ENCODE data around the gene DMRTB1.

DMRTB1 gene

DNA sequence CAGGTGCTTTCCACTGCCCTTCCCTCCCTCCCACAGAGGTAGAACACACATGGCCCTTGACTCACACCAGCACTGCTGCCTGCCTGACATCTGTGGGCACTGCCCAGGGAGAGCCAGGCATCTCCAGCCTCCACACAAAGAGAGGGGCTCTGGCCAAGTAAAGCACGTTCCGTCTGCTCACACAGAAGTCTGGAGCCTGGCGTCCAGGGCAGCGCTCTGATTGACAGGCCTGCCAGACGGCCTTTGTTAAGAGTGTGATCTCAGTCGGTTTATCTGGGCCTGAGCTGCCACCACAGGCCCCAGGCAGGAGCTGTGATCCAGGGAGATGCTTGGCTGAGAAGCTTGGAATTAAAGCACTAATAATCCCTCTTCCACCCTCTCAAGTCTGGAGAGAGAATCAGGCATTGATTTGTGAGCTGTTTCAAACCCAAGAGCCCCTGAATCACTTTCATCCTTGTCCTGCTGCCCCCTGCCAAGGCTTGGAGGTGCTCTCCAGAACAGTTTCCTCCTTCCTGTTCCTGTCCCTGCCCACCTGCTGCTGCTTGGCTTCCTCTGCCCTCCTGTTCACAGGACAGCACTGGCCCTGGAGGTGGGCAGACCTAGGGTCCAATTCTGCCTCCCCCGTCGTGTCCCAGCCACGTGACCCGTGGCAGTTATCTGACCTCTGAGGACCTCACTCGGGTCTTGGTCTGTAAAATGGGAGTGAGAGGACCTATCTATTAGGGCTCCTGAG is 3.7 kb downstream of the DMRTB1 start:
- DNase-seq (ENCODE audit: low read depth in 3 of 3, low spot score in 1 of 3), result no peak

DNA sequence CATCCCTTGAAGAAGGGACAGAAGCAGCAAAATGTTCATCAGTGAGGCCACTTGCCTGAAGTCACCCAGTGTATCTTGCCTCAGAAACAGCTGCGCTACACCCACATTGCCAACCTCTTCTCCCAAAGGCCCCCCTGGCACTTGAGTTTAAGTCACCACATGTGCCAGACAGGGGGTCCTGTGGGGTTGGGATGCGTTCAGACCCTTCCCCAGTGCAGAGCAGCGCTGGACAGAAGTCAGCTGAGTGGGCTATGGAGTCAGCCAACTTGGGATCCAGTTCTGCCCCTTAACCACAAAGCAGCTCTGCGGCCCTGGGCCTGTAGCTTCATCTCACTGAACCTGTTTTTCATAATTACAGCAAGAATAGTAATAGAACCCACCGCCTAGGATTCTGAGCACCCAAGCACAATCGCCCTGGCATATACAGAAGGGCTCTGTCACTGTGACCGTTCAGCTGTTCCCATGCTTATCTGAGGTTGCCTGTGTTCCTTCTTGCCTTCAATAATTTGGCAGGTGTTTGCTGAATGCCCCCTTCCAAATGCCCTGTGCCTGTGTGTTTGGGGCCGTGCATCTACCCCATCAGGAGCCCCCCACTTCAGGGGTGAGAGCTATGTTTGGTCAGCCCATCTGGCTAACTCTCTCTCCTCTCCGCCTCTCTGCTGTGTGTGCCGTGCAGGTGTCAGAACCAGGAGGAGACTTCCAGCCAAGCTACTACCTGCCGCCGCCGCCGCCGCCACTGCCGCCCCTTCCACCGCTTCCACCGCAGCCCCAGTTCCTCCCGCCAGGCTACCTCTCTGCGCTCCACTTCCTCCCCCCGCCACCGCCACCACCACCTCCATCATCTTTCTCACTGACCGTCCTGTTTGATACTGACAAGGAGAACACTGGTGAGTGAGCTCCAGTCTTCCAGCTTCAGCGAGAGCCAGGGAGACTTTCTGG is 5.0 kb downstream of the DMRTB1 start:
- no peak for DNase-seq (ENCODE audit: low read depth in 3 of 3, low spot score in 1 of 3)

DNA sequence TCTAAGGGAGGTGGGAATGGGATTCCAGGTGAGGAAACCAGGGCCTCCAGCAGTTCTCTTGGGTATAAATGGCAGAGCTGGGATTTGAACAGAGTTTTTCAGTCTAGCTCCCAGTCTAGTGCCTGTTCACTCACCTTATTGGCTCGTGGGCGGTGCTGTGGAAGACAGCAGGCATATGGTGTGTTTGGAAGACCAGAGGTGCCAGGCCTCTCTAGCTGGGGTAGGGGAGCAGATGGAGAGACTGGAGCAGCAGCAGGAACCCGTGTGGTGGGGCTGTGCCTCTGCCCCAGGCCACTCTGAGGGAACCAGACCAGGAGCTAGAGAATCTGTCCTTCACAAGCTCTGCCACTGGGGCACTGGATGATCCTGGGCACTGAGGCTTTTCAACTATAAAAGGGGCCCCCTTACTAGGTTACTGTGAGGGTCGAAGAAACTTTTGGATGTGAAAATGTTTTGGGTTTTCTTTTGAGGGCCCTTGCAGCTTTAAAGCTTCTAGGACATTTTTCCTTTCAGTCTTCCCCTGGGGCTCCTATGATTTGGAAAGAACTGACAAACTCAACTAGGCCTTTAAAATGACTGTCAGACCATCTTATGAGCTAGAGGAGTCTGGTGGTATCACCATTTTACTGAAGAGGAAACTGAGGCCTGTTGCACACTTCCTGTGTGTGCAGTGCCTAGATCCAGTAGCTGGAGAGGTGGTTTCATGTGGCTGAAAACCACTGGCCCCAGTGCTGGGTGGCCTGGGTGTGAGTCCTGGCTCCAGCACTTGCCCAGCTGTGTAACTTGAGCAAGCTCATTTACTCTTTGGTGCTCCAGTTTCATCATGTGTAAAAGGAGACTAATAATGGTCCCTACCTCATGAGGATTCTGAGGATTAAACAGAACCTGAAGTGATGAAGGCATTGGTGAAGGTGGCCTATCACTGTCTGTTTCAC is 6.1 kb downstream of the DMRTB1 start:
- no peak for DNase-seq (ENCODE audit: low read depth in 3 of 3, low spot score in 1 of 3)

DNA sequence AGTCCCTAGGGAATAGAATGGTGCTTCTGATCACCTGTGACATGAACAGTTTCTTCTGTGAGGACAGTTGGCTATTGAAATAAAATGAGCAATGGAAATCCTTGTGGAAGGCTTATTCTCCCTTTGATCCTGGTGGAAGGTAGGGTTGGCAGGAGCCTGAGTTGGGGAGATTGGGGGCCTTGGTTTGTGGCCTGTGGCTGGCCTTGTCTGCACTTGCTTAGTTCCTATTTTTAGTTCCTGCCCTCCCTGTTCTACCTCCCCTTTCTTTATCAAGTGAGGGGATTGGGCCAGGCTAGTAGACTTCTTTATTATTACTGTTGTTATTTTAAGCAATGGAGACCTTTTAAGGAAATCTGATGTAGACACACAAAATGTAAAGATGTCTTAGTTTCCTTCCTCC is 8.2 kb downstream of the DMRTB1 start:
- no peak for DNase-seq (ENCODE audit: low read depth in 3 of 3, low spot score in 1 of 3)

DNA sequence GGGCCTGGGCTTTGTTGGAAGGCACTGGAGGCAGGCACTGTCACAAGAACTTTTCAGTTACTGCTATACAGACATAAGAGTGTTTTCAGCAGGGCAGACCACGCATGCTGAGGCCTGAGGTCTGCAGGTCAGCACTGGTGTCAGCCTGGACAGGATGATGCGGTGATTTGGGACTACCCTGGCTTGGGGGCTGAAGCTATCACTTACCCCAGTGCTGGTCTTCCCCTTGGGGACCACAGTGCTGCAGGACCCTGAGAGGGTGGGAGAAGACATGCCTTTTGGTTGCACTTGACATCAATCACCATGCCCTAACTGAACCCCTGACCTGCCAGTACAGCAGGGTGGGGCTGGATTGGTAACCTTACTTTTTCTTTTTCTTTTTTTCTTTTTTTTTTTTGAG is 9.2 kb downstream of the DMRTB1 start:
- no peak for DNase-seq (ENCODE audit: low read depth in 3 of 3, low spot score in 1 of 3)

DNA sequence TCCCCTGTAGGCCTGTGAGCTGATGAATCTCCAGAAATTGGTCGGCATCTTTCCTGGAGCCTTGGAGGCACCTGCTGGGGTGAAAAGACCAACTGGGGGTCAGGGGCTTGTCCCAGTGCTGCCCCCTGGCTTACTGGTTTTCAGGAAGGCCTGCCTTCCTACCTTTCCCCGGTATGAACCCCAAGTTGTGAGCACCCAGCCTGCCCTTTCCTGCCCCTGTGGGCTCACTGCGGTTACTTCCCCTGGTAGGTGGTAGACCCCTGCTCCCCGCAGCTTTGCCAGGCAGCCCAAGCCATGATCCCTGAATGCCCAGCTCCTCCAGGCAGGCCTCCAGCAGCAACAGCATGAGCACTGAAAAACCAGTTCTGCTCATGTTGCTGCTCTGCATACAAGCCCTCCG is 10.2 kb downstream of the DMRTB1 start:
- DNase-seq (ENCODE audit: low read depth in 3 of 3, low spot score in 1 of 3), result no peak

DNA sequence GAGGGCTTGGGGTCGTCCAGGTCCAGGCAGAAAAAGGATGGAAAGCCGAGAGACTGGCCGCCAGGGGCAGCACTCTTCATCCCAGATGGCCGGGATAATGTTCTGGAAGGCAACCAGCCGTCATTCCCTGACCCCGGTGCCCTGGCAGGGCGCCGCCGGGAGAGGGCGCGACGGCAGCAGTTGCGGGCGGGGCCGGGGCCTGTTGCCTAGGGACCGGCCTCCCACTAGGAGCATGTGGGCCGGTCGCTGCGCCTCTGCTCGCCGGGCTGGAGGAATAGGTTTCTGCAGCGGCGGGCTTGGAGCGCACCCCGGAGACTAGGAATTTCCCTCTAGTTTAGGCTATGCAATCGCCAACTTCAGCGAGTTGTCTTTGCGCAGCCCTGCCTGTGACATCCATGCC is 11.0 kb downstream of the DMRTB1 start:
- DNase-seq (ENCODE audit: low read depth in 3 of 3, low spot score in 1 of 3), result no peak

DNA sequence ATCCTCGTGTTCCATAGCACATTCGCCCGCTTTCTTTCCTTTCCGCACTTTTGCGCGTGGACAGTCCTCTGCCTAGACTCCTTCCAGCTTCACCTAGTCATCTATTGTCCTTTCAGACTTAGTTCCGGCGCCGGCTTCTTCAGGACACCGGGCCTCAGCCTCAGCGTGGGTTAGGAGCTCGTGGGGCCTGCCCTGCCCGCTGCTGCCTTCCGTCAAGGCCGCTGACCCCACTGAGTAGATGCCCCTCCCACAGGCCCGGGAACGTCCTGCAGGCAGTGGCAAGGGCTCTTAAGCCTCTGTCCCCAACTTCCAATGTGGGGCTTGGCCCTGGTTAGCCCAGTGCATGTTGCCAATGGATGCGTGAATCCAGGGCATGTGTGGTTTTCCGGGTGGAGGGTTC is 11.4 kb downstream of the DMRTB1 start:
- DNase-seq (ENCODE audit: low read depth in 3 of 3, low spot score in 1 of 3), result no peak

DNA sequence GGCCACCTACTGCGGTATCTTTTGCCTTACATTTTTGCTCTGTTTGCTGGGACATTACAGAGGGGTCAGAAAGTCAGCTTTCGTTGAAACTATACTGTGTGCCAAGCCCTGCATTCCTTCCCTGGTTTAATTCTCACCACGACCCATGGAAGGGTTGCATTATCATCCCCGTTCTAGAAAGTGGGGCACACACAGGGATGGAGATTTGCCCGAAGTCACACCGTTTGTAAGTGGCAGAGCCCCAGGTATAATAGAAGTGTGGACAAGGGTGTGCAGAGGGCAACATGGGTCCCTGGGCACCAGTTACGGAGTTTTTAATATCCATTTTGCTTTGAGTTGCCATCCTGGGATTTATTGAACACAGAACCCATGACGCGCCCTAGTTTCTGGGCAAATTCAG is 11.8 kb downstream of the DMRTB1 start:
- DNase-seq (ENCODE audit: low read depth in 3 of 3, low spot score in 1 of 3), result no peak

DNA sequence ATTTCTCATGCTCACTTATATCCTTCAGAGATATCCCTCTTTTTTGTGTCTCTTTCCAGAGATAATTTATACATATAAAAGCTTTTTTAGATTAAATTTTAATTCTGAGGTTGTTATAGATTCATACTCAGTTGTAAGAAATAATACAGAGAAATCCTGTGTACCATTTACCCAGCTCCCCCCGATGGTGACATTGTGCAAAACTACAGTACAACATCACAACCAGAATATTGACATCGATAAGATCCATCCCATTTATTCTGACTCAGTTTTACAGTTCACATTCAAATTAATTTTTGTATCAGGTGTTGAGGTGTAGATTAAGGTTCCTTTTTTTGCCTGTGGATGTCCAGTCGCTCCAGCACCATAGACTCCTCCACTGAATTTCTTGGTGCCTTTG is 14.3 kb downstream of the DMRTB1 start:
- no peak for DNase-seq (ENCODE audit: low read depth in 3 of 3, low spot score in 1 of 3)

DNA sequence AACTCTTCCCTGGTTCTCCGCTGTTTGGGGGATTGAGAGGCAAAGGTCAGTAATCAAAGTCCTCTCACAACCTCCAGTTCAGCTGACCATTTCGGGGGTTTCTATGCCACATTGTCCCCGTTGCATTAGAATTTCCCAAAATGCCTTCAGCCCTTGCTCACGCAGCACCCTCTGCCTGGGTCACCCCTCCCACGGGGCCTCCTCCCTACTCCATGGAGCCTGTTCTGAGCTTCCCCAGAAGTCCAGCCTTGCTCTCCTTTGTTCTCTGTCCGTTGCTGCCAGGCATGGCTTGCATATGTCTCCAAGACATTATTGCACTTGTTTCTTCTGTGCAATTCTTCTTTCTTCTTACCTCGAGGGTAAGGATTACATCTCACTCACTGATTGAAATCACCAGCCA is 16.5 kb downstream of the DMRTB1 start:
- no peak for DNase-seq (ENCODE audit: low read depth in 3 of 3, low spot score in 1 of 3)

DNA sequence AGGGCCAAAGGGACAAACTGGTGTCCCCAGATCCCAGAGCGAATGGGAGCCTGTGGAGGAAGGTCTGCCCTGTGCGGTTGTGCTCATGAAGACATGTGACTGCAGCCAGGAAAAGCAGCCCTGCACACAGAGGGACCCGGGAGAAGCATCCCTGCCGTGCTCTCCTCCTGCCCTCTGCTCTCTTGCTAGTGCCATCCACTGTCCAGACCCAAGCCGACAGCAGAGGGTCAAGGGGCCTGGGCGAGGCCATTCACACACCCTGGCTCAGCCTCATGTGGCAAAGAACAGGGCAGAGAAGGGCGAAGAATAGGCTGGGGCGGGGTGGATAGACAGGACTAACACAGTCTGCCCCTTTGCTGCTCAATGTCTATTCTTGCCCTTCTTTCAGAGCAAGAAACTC is 17.4 kb downstream of the DMRTB1 start:
- DNase-seq (ENCODE audit: low read depth in 3 of 3, low spot score in 1 of 3), result no peak

DNA sequence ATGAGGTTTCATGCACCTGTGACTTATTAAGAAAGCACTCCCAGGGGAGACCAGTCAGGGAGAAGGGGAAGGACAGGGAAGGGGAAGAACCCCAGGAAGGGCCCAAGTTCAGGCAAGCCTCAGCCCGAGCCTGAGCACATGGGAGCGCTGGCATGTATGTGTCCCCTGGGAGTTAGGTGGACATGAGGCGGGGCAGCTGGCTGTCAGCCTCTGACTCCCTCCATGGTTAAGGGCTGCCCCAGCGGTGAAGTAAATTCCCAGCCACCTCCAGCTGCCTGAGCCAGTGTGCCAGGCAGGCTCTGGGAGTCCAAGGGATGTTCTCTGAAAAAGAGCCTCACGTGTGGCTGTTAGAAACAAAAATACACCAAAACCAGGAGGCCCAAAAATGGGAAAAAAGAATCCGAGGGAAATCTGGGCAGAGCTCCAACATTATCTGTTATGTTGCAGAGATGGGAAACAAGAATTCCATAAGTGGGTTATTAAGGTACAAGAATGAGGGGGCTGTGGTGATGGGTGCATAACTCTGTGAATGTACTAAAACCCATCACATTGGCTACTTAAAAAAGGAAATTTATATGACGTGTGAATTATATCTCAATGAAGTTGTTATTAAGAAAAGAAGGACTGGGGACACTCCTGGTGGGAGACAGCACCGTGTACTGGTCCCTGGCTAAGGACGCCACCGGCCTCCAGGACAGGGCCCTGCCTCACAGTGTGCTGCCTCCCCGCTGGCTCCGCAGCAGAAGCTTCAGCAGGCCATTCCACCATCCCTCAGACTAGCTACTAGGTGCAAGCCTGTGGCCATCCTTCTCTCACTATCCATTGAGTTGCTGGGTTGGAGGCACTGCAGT is 18.7 kb downstream of the DMRTB1 start:
- no peak for DNase-seq (ENCODE audit: low read depth in 3 of 3, low spot score in 1 of 3)

DNA sequence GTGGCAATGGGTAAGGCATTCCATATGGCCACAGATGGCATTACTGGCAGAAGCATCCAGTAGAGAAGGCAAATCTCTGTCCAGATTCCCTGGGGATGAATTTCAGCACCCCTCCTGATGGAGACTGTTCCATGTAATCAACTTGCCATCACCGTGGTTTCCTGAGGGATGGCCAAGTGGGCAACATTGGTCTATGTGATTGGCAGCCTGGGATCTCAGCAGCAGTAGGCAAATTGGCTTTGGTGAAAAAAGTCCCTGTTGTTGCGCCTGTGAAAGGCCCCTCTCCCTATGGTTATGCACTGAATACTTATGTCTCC is 19.3 kb downstream of the DMRTB1 start:
- DNase-seq (ENCODE audit: low read depth in 3 of 3, low spot score in 1 of 3), result no peak

DNA sequence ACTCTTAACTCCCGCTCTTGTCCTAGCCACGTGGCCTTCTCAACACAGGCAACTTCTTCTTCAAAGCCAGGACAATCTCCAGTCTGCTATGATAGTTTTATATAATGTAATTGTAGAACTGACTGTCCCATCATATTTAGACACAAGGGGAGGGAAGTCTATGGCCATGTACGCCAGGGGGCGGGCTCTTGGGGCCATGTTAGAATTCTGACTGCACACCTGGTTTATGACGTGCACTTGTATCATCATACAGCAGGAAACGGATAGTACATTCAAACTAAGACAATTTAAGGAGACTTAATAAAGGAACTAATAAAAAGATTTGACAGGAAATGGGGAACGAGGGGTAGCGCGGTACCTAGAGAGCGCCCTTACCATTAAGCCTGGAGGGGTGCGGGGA is 21.5 kb downstream of the DMRTB1 start:
- DNase-seq (ENCODE audit: low read depth in 3 of 3, low spot score in 1 of 3), result no peak

DNA sequence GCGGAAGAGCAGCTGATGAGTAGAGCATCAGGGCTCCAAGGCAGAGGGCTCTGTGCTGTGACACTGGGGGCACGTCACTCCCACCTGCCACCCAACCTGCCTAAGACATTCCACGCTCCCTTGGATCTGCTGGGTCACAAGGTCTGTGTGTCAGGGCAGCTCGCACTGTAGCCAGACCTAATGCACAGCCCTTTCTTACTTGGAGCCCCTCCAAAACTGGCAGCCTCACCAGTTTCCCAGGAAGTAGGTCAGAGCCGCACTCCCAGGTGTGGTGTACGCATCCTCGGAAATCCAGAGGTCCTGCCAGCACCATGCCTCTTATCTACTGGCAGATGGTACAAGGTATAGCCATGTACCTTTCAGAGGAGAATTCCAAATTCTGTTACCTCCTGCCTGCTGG is 22.3 kb downstream of the DMRTB1 start:
- DNase-seq (ENCODE audit: low read depth in 3 of 3, low spot score in 1 of 3), result no peak

DNA sequence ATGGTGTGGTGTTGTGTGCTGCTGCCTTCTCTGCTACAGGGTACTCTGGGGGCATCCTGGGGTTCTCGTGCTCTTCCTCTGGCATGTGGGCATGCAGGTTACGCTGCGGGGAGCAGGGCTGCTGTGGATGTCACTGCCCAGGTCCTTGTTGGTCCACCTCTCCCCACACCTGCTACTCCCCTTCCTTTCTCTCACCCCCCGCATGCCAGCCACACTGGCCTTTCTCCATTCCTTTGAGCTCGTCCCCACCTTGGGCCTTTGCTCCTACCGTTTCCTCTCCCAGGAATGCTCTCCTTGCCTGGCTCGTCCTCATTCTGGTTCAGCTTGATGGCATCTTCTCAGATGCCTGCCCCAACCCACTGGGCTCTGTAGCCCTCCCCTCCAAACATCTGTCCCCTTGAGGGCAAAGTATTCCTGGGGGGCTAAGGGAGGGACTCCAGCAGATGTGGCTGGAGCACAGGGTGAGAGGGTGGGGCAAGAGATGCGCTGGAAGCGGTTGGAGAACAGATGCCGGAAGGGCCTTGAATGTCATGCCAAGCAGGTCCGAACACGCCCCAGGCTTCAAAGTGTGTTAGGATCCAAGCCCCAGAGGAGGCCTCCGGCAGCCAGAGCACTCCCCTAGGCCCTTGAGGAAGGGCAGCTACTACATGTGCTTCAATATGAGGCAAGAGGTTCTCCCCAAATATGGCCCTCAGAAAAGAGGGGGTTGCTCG is 23.4 kb downstream of the DMRTB1 start:
- DNase-seq (ENCODE audit: low read depth in 3 of 3, low spot score in 1 of 3), result no peak

DNA sequence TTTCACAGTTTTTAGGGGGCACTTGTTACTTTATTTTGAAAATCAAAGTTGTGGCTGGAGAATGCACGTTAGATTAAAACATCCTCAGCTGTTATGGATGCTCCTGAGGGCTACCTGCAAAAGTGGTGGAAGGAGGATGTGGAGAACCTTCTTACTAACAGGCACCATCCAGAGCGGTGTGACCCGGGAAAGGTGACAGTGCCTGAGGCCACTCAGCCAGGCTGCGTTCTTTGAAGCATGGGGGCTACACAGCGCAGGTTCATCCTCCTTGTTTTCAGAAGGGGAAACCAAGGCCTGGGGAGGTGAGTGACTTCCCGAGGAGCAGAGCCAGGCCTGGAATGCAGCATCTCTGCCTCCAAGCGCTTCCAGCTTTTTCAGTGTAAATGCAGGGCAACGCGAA is 24.0 kb downstream of the DMRTB1 start:
- DNase-seq (ENCODE audit: low read depth in 3 of 3, low spot score in 1 of 3), result no peak

DNA sequence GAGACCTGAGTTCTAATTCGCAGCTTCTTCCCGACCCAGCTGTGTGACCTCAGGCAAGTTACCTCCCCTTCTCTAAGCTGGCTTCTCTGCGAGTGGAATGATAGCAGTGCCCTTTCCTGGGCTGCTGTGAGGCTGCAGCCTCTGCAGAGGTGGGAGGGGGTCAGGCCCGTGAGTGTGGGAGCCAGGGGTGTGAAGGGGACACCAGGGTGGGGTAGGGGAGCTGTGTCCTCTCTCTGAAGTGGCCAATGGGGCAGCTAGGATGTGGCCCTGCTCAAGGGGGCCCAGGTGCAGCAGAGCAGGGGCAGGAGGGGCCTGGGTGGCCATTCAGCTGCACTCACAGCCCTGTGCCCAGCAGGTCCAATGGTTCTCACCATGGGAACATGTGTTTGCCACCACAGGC is 24.5 kb downstream of the DMRTB1 start:
- no peak for DNase-seq (ENCODE audit: low read depth in 3 of 3, low spot score in 1 of 3)
